ENCODE results near the gene KCND1. TPM values are rescaled to one million over a fixed set of nuclear protein-coding genes. Genes with fewer than 3 reads are reported as not detected.
"Not testable (repeated sequence)": the region's sequence is repeated elsewhere in the genome, so short reads cannot be mapped to it uniquely, and the experiment has no call there.

KCND1 gene
- total RNA-seq: 7.1 and 14.0 TPM in 2 replicates

DNA sequence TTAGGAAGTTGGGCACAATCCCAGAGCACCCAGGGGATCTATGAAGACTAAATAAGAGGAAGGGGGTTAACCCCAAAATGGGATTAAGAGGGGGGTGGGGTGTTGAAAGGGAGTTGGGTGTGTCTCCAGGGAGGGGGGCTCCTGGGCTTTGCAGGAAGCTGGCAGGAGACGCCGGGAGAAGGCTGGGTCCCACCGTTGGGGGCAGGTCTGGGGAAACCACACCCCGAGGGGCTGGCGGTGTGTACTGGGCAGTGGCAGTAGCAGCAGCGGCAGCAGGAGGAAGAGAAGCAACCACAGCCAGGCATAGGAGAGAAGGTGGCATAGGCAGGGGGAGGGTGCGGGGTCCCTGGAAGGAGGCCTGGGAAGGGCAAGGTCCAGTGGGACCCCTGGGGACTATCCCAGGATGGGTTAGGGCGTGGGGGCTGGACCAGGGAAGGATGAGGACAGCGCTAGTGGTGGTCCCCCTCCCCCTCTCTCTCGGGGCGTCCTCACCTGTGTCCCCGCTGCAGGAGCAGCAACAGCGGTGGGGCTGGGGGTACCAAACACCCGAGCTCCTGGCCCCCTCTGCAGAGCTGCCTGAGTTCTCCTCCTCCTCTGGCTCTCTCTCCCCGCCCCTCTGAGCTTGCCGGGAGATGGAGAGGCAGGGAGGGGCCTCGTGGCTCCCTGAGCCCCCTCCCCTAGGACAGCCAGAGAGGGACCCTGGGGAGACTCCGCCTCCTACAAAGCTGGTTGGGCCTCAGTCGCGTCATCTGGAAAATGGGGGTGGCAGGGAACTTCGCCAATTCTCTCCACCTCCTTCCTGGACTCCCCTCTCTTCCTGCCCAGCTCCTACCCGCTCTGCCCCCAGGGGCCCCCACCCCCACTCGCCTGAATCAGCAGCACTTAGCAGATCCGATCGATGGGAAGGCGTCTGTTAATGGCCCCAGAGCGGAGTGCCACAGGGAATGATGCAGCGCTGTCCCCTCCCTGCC, at the start of gene KCND1:
Gene KCND1, minus strand, starts transcription at position 596 of the 971 bp plus-strand sequence. CDS start 1,573 bp downstream, outside the sequence.
- DNase-seq (ENCODE audit: low read depth): peak; percentile 24

DNA sequence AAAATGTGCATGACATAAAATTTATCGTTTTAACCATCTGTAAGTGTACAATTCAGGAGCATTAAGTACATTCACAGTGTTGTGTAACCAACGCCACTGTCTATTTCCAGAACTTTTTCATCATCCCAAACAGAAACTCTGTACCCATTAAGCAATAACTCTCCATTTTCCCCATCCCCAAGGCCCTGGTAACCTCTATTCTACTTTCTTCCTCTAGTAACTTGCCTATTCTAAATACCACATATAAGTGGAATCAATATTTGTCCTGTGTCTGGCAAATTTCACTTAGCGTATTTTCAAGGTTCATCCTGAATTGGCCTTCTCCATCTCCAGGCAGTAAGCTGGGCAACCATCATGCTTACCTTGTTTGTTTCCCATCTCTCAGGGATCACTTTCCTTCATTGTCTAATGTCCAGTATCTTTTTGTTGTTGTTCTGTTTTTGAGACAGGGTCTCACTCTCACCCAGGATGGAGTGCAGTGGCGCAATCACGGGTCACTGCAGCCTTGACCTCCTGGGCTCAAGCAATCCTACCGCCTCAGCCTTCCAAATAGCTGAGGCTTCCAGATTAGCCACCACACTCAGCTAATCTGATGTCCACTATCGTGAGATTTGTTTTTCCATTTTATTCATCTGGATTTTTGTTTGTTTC, 48.1 kb upstream of the KCND1 start:
- DNase-seq (ENCODE audit: low read depth): no peak

DNA sequence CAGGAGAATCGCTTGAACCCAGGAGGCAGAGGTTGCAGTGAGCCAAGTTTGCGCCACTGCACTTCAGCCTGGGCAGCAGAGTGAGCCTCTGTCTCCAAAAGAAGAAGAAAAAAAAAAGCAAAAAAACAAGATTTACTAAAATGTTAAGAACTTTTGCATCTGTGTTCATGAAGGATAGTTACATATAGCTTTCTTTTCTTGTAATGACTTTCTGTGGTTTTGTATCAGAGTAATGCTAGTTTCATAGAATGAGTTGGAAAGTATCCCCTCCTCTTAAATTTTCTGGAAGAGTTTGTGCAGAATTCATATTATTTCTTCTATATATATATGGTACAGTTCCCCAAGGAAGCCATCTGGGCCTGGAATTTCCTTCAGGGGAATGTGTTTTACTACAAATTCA, 47.4 kb upstream of the KCND1 start:
- DNase-seq (ENCODE audit: low read depth): no peak

DNA sequence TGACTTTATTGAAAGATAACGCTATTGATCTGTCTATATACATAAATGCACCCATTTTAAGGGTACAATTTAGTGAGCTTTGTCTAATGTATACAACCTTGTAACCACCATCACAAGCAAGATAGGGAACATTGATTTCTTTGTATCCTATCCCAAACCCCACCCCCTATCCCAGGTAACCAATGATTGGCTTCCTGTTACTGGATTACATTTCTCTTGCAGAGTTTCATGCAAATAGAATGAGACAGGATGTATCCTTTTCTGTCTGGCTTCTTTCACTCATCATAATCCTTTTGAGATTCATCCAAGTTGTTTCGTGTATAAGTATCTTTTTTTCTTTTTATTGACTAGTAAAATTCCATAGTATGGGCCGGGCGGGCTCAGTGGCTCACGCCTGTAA, 32.1 kb upstream of the KCND1 start:
- no peak for DNase-seq (ENCODE audit: low read depth)

DNA sequence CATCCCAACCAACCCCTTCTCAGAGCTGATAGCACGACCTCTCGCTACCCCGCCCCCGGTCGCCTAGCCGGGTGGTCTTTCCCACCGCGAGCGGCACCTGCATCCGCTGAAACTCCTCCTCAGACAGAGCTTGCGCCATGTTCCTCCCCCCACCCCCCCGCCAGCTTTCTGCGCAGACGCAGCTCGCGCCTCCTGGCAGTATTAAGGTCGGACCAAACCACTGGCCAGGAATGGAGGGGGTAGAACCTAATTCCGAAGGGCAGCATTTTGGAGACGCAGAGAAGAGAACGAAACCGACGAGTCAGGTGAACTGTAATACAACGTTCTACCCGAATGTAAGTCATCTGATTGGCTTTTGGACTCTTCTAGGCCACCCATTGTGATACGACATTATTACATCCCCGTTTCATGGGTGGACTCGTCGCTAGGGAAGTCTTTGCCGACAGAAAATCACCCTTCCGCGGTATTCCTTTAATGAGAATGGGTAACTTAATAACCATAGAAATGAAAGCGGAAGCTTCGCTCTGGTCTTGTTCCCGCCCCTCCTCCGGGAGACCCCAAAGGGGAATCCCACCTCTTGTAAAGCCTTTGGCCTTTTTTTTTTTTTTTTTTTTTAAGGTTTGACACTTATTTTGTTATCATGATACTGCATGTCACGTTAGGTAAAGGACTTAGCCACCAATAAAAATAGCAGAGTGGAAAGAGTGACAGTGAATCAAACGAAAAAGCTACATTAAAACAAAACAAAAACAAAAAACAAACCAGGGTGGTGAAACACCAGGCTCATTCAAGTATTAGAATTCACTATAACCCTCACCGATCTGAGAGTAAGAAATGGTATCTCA, 30.7 kb upstream of the KCND1 start, which contains the start of gene GRIPAP1:
Gene GRIPAP1, minus strand, starts transcription at position 174 of the 845 bp plus-strand sequence. Its CDS starts 35 bp downstream, at position 139.
- peak; percentile 76 for DNase-seq (ENCODE audit: low read depth)

DNA sequence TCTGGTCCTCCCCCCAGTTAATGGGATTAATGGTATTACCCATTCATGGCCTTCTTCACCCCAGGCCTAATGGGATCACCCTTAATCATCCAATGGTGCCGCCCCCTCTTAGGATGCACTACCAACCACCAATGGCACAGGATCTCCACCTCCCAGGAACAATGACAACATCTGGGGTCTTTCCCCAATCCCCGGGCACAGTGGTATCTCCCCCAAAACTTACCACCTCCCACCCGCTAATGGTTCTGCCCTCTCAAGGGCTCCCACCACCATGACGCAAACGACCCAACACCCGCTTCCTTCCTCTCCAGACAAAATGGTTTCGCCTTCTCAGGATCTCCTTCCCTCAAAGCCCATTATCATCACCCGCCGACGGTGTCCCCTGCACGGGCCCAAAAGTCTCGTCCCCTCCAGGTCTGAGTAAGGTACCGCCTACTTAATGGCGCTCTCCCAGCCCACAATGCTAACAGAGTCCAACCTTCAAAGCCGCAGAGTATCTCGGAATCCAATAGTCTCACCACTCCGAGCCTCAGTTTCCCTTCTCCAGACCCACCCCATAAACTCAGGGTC, 30.0 kb upstream of the KCND1 start:
- peak; percentile 11 for DNase-seq (ENCODE audit: low read depth)

DNA sequence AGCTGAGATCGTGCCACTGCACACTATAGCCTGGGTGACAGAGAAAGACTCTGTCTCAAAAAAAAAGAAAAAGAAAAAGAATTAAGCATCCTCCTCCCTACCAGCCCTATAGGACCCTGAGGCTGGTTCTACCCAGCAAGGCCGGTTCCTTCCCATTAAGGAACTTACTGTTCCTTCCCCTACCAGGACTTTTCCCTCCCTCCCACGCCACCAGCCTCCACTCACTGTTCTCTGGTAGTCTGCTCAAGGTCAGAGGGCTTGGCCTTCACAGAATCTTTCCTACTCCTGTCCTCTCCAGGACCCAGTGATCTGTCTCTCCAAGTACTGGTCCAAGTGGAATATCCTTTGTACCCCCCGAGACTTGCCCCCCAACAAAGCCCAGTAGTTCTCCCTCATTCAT, 29.0 kb upstream of the KCND1 start:
- no peak for DNase-seq (ENCODE audit: low read depth)

DNA sequence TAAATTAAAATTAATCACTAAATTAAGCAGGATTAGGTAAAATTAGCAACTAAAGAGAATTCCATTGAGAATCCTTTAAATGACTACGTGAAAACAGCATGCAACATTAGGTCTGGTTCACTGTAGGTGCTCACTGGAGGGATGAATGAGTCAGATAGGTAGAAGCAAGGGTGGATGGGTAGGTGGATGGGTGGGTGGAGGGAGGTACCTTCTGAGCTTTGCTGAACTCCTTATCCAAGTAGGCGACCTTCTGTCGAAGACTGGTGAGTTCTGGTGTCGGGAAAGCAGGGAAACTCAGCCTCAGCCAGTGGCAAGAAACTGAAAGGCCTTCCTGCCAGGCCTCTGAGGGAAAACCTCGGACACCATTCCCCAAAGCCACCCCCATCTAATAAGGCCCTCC, 27.4 kb upstream of the KCND1 start:
- no peak for DNase-seq (ENCODE audit: low read depth)

DNA sequence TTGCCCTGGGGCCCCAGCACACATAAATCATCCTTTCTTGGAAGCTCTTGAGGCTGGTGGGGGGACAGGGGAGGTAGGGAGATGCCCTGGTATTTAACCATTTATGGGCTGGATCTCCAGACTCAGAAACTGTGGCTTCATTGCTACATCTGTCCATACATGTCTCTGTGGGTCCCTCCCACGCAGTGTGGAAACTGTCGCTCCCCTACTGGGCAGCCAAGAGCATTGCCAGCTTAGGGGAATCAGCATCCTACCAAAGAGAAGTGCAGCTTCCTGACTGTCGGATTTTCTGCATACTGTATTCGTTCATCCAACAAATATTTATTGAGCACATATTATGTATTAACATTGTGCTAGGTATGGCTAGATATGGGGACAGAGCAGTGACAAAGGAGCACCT, 26.7 kb upstream of the KCND1 start:
- DNase-seq (ENCODE audit: low read depth): no peak

DNA sequence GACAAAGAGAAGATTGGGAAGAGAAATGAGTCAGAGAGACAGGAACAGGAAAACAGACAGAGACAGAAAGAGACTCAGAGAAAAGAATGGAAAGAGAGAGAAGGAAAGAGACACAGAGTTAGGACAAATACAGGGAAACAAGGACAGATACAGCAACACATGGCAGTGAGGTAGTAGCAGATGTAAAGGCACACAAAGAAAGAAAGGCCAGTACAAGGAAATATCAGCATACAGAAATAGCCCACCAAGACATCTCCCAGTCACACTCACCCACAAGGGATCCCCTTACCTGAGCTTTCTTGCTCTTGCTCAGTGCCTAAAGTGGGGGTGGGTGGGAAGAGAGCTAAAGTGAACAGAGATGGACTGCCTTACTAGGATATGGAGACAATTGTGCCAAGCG, 26.2 kb upstream of the KCND1 start:
- no peak for DNase-seq (ENCODE audit: low read depth)

DNA sequence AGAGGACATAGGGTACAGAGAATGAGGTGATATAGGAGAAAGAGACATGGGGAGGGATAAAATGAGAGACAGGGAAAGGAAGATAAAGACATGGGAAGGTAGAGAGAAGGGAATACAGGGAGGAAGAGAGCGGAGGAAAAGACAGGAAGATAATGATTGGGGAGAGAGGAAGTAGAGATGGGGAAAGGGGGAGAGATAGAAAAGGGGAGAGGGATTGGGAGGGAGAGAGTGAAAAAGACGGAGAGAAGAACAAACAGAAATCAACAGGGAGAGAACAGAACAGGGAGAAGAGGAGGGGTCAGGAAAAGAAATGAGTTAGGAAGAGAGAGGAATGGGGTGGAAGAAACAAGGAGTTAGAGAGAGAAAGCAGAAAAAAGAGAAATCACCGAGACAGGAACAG, 25.8 kb upstream of the KCND1 start:
- no peak for DNase-seq (ENCODE audit: low read depth)

DNA sequence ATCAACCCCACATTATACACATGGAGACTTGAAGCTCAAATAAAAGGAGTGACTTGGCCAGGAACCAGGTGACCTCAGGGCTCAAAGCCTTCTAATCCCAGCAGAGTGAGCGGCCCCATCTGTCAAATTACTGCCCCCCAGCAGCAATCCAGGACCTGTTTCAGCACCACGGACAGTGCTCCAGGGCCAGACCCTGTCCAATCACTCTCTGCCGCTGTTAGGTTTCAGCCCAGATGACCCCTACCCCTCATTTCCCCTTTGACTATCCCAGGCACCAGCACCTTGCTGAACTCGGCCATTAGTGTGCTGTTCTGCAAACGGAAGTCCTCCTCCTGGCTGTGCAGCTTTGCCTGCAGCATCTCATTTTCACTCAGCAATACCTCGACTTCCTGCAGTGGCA, 25.3 kb upstream of the KCND1 start:
- no peak for DNase-seq (ENCODE audit: low read depth)

DNA sequence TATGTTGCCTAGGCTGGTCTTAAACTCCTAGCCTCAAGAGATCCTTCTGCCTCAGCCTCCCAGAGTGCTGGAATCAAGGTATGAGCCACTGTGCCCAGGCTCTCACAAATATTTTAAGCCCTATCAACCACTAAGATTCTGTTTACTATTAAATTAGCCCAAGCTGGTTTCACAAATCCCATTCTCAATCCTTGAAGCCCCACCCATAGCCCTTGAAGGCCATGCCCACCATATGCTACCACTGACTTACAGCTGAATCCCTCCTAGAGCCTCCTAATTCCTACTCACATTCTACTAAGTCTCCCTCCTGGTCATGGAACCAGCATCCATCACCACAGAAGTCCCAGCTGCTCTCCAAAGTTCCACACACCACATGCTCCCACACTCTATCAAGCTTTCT, 20.7 kb upstream of the KCND1 start:
- no peak for DNase-seq (ENCODE audit: low read depth)

DNA sequence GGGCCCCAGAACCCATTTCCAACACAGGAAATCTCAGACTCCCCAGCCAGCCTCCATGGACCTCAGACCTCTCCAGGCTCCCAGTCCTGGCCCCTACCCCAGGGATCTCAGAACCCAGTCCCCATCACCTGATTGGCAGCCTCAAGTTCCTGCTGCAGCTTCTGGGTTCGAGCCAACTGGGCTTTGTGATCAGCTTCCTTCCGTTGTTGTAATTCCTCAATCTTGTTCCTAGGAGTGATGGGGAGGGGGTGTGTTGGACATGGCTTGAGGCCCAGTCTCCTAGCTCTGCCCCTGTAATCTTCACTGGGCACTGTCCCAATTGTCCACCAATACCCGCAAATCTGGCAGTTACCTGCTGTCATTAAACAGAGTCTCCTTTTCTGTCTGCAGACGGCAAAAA, 17.8 kb upstream of the KCND1 start:
- no peak for DNase-seq (ENCODE audit: low read depth)

DNA sequence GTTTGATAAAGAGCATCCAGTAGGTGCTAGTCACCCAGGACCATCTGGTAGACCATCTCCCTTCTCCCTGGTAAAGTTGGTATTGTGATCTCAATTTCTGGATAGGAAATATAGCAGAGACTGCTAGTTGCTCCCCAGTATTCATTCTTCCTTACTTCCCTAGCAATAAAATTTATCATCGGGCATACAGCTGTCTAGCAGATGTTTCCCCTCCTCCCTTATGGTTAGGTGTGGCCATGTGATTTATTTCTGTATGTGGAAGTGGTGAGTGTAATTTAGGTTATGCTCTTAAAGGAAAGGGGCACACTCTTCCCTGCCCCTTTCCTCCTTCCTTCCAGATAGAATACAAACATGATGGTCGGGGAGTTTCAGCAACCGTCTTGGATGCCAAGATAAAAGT, 12.3 kb upstream of the KCND1 start:
- no peak for DNase-seq (ENCODE audit: low read depth)

DNA sequence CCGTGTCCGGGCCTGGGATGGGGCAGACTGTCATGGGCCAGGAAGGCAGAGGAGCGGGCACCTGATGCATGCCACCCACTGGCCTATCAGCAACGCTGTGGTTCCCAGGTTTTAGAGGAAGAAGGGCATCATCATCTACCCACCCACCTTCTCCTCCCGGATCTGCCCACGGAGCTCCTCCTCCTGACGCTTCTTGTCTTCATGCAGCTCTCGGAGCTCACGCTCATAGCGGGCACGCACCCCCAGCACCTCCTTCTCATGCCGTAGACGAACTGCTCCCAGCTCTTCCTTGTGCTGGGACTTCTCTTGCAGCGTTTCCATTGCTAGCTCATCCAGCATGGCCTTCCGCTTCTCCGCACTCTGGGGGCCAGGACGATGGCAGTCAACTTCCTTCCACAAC, 11.4 kb upstream of the KCND1 start:
- no peak for DNase-seq (ENCODE audit: low read depth)

DNA sequence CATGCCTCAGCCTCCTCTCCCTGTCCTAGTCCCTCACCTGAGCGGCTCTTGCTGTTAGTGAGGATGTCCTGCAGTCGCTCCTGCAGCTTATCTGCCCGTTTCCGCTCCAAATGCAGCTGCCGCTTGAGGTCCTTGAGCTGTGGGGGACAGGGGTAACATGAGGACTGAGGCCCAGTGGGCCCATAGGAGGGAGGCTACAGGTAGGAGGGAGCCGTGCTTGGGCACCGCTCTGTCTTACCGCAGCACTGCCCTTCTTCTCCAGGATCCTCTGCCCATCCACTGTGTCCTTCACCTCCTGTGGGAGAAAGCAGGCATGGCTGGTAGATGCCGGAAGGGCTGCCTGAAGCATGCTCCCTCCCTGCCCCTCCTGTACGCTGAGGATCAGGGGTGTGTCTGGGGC, 9.5 kb upstream of the KCND1 start:
- DNase-seq (ENCODE audit: low read depth): no peak

DNA sequence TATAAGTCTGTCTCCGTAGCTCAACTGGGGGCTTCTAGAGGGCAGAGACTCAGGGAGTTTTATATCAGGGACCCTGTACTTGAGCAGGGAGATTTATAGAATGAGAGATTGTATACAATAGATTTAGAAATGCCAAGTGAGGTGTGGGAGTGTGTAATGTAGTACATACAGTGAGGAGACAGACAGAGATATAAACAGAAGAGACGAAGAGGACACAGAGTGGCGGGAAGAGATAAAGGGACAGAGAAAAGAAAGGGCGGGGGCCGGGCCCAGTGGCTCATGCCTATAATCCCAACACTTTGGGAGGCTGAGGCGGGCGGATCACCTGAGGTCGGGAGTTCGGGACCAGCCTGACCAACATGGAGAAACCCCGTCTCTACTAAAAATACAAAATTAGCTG, 8.7 kb upstream of the KCND1 start:
- DNase-seq (ENCODE audit: low read depth): not testable (repeated sequence)

DNA sequence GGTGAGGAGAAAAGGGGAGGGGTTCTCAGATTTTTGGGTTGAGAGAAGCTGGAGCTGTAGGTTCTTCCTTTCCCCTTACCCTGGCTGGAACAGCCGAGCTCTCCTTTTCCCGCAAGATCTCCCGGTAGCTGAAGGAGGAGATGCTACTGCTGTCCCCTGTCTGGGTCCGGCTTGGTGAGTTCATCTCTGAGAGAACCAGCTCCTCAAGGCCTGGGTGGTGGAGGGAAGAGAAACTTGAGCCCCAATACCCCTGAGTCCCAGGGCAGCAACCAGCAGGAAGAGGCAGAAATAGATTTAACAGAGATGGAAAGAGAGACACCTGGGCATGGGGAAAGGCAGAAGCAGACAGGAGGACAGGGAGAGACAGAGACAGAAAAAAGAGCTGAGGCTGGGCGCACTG, 6.6 kb upstream of the KCND1 start:
- DNase-seq (ENCODE audit: low read depth): no peak

DNA sequence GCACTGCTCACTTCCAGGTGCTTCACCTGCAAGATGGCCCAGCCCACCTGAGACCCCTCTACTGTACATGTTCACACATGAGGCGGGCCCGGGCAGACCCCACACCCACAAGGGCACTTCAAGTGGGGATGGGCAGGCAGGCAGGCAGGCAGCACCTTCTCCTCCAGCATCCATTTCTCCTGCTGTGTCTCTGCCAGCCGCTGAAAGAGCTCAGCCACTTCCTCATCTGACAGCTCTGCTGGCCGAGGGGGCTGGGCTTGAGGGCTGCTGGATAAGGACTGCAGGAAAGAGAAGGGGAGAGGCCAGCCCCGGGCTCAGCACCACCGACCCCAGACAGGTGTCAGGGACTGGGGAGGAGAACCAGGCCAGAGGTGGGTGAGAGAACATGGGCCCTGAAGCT, 4.4 kb upstream of the KCND1 start:
- DNase-seq (ENCODE audit: low read depth): no peak

DNA sequence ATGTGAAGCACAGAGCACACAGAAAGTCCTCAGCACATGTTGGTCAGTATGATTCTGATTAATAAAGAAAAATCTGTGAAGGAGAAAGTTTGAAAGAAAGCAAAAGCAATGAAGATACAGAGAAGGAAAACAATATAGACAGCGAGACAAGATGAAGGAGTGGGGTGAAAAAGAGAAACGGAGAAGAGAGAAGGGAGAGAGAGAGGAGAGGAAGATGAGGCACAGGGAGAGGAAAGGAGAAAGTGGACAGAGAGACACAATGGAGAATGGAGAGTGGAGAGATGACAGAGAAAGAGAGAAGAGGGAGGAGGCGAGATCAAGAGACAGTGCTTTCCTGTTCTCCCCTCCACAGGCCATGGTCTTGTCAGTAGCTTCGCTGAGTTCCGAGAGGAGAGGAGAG, 3.9 kb upstream of the KCND1 start:
- no peak for DNase-seq (ENCODE audit: low read depth)

DNA sequence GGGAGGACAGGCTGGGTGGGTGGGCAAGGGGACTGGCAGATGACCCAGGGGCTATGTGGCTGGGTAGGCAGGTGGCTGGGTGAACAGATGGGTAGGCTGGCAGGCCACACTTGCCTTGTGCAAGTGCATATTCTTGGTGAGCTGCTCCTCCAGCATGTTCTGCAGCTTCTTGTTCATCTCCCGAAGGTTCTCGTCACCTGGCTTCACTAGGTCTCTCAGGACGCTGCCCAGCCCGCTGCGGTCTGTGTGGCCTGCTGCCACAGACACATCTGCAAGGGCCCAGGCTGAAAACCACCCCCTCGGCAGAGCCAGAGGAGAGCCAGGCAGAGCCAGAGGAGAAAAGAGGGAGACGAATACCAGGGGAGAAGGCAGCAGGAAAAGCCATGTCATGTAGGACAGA, 3.4 kb upstream of the KCND1 start:
- DNase-seq (ENCODE audit: low read depth): no peak
